Embryonic facial prominence (tissue), 1 donor: Measurements from ENCODE around the gene PALLD.

Experiments used
- DNase-seq: peaks from one replicate; pipeline ENCODE4 v3.0.0-alpha.2; 2016; ENCODE audit errors: extremely low spot score

The PALLD gene

DNA sequence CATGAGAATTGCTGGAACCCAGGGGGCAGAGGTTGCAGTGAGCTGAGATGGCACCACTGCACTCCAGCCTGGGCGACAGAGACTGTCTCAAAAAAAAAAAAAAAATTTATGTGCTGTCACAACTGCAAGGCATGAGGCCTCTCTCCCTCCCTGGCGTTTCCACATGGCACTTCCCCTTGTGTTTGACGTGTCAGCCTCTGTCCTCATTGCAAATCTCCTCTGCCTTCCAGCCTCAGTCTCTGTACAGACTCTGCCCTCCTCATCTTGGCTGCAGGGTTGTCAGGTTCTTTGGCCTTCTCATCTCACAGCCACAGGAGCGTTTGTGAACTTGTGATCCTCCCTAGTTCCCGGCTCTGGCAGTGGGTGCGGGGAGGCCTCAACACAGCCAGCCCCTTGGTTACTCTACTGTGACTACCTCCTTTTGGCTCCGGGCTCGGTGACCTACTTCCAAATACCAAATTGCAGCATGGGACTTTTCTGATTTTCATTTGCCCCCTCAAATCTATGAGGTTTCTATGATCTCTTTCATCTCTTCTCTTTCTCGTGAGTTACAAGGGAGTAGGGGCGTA is 263.2 kb downstream of the PALLD start:
- DNase-seq, result no peak

DNA sequence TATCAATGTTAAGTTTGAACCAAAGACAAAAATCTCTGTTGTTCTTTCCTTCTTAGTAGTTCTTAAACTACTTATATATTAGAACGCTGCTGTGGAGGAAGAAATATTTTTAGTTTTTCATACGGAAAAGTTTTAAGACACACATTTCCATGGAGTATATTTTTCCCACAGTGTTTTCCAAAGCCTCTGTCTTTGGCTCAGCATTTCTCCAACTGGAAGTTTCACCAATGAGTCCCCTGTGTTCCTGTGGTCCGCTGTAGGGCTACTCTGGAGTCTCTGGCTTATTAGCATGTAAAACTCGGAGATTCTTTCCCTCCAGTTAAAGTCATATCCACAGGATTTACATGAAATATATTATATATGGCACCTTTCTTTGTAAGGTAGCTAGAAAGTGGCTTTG is 264.2 kb downstream of the PALLD start:
- no peak for DNase-seq

DNA sequence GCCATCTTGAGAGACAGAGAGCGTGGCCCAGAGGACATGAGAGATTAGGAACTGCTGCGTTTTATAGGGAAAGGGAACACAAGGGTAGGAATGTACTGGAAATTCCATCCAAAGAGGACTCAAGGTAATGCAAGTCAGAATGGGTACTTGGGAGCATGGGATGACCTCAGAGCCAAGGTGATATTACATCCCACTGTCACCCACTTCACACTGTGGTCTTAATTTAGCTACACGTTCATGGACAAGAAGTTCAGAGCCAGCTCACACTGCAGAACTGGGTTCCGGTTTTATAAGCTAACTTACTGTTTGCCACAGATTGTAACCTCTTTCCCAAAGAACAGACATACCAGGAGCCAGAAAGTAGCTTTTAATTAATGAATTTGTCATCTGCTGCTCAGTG is 268.5 kb downstream of the PALLD start:
- no peak for DNase-seq

DNA sequence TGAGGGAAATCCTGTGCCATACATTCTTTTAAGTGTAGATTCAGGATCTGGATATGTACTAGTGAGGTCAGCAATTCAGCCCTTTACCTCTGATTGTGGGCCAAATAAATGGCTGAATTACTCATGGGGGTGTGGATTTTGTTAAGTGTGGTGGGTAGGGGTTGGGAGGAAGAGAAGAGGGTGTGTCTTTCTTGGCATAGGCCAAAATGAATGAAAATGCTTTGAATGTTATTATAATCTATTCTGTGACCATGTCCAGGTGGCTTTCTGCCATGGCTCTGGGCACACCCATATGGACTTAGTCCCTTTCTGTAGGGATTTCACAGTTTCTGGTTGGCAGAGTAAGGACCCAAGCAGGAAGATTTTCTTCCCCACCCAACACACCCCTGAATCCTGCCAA is 268.9 kb downstream of the PALLD start:
- DNase-seq, result no peak

DNA sequence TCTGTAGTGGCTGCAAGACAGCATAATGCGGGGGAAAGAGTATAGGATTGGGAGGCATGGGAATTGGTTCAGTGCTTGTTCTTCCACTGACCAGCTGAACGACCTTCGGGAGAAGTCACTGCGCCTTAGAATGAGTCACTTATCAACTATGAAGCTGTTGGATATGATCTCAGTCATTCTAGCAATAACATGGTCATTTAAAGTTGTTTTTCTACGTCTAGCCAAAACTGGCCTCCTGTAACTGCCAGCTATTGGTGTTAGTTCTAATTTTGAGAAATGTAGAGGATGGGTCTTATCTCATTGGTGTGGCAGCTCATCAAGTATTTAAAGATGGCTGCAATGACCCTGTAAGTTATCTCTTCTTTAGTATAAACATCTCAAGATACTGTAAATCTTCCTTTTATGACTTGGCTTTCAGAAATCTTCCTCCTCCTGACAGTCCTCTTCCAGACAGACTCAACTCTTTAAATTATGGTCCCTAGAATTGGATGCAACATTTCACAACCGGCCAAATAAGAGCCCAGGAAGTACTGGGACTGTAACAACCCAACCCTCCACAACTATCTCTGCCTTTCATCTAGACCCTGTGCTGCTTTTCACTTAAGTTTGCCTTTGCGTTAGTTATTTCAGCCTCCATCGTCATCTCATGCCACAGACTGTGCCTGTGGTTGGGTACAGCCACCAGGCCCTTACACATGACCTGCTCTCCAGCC is 269.9 kb downstream of the PALLD start:
- no peak for DNase-seq

DNA sequence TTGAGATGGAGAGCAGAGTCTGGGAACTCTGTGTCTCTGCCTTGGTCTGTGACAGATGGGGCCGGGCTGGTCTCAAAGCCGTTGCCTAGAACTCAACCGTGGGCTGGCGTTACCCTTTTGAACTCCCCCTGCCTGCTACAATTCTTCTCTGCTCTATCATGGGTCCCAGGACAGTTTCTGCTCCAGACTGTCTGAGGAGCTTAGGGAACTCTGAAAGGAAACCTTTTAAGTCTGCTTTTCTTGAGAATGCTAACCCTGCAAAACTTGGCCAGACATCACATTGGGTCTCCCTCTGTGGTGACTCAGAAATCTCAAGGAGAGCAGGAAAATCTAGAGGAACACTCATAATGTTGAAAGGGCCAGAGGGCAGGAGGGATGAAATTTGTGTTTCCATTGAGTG is 272.6 kb downstream of the PALLD start:
- no peak for DNase-seq

DNA sequence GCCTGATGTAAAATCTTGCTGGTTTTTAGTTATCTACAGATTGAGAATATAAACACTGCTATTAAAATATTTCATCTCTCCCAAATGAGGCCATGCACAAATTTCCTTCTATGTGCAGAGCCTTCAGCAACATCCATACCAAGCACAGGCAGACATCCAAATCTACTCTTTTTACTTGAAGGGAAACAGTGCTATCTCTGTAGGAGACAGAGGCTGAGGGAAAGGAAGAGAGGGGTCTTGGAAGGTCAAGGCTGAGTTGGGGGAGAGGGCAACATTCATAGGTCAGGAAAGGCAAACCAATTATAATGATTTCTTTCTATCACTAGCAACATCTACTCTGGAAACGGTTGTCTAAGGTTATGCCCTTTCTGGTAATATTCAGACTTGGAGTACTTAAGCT is 273.0 kb downstream of the PALLD start:
- no peak for DNase-seq

DNA sequence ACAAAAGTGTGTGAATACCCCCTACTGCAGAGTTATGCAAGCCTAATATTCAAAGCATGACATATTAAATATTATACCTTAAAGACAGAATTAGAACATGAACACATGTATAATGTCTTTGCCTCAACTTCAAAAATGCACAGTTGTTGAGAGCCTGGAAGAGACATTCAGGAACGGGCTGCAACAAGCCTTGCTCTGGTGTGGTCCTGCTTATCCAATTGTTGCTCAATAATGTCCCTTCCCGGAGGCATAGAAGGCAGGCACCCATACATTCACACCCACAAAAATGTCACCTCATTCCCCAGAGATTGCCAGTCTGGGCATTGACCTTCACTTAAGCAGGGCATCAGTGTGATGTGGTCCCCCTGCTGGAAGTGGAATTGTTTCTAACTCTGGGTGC is 274.4 kb downstream of the PALLD start:
- no peak for DNase-seq

DNA sequence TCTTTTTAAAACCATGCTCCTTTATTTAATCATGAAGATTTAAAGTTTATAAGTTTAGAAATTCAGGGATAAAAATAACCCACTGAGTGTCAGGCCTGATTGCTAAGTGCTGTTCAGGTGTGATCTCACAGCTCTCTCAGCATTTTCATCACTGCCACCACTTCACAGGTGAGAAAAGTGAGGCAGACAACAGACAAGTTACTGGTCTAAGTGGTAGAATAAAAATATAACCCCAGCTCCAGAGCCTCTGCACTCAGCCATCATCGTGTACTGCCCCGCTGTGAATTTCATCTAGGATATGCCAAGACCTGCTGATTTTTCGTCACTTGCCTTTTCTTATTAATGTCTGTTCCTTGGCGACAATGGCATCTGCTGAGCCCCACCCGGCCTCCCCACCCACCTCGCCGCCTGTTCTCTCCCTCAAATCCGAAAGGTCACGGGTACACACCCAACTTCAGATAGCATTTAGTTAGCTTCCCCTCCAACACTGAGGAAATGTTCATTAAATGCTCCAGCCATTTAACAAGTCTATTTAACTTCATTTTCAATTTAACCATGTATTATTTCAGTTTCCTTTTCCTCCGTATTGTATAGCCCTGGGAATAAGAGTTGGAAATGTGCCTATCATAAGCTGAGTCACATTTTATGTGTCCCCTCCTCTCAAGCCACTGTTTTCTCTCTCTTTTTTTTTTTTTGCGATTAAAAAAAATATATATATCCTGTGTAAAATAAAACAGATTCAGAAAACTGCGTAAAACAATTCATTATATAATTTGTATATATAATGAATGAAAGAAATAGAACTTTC is 276.7 kb downstream of the PALLD start:
- DNase-seq, result no peak

DNA sequence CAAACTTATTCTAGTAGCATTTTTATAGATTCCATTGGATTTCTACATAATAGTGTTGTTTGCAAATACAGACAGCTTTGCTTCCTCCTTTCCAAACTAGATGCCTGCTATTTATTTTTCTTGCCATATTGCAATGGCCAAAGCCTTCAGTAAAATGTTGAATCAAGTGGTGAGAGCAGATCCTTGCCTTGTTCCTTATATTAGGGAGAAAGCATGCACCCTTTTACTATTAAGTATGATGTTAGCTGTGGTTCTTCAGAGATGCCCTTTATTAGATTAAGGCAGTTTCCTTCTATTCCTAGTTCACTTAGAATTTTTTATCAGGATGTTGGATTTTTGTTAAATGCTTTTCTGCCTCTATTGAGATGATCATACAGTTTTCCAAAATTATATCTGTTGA is 279.5 kb downstream of the PALLD start:
- no peak for DNase-seq

DNA sequence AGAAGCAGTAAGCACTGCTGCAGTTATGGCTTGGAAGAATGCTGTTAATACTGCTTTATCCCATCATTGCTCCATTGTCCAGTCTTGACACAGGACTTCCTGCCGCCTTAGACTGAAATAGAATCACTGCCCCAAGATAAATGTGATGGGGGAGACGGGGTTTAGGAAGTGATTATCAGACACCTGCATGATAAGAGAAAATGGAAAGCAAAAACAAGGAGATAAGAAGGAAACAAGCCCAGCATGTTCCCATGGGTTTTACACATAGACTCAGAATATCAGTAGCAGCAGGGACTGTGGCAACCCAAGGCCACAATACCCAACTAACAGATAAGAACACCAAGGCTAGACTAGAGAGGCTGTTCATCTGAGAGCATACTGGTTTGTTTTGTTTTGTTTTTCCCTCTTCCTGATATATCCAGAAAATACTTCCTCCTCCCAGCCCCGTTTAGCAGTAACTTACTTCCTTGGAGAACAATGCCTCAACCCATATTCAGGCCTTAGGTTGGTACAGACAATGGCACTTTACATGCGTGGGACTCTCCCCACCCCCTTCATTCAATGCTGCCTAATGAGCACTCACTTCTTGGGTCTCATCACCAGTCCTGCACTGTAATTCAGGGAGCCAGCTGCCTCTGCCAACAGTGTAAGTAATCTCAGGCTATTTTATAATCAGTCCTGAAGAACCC is 280.6 kb downstream of the PALLD start:
- DNase-seq, result no peak

DNA sequence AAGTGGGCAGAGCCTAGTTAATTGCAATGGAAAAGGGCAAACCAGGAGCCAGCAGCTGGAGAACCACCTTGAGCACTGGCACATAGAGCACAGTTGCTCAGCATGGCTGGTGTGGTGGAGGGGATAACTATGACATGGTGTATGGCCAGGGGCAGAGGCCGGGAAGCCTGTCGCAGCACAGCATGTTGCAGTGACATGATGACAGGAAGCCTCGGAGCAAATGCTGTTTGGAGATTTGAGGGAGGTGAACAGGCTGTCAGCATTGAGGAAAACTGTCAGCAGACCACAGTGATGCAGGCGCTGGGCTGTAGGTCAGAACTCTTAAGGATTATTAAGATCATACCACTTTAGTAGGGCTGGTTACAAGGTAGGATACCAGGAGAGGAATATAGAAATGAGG is 284.5 kb downstream of the PALLD start:
- DNase-seq, result no peak

DNA sequence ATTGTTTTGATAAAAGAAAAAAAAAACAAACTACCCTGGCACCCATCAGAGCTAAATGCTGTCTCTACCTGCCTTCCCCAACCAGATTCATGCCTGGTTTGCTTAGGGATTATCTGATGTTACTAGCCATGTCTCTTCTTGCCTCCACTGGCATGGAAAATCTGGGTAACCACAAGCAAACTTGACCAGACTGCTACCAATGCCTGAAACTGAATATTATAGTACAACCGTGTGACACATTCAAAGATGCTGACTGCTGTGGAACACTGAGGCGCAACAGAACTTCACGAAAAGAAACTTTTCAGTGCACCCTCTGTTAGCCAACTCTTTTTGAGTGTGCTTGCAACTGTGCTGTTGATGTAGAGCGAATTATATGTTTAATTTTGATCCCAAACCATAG is 285.1 kb downstream of the PALLD start:
- DNase-seq, result no peak

DNA sequence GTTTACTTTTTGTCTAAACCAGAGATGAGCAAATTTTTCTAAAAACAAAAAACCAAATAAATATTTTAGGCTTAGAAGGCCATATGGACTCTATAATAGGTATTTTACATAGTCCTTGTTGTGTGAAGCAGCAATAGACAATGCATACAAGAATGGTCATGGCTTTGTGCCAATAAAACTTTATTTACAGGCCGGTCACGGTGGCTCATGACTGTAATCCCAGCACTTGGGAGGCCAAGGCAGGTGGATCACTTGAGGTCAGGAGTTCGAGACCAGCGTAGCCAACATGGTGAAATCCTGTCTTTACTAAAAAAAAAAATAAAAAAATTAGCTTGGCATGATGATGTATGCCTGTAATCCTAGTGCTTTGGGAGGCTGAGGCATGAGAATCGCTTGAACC is 285.6 kb downstream of the PALLD start:
- DNase-seq, result no peak

DNA sequence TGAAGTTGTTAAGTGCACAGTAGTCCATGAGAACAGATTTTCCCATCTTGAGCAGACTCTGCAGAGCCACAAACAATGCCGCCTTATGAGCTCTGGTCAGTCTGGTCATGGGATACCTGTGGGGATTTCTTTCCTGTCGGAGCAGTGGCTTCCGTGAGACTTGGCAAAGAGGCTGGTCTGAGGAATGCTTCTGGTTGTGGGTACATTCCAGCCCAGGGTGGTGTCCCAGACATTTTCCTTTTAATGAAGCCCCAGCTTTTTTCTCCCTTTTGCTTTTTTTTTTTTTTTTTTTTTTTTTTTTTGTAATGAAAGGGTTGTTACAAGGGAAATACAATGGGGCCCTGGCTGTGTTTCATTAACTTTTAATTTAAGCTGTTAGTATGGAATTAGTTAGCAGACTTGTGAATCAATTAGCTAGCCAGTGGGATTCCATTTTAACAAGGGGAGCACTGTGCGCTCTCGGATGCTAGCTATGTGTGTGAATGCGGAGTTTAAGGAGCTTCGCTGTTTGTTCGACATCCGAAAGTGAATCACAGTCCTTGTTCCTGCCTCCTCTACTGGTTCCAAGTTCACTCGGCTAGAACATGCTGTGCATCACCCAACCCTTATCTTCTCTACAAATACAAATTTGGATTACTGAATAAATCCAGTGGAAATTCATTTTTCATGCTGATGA is 288.1 kb downstream of the PALLD start:
- DNase-seq, result no peak

DNA sequence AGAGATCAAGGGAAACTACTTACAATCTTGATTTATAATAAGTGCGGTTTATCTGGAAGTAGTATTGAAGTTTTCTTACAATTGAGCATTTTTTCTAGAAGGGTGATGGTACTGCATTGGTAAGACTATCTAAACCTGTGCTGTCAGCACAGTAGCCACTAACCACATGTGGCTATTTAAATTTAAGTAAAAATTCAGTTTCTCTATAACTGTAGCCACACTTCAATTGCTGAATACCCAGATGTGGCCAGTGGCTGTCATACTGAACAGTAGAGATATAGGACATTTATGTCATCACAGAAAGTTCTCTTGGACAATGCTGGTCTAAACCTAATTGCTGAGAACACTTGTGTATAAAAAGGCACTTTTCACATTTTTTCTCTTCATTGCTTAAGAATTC is 290.5 kb downstream of the PALLD start:
- no peak for DNase-seq

DNA sequence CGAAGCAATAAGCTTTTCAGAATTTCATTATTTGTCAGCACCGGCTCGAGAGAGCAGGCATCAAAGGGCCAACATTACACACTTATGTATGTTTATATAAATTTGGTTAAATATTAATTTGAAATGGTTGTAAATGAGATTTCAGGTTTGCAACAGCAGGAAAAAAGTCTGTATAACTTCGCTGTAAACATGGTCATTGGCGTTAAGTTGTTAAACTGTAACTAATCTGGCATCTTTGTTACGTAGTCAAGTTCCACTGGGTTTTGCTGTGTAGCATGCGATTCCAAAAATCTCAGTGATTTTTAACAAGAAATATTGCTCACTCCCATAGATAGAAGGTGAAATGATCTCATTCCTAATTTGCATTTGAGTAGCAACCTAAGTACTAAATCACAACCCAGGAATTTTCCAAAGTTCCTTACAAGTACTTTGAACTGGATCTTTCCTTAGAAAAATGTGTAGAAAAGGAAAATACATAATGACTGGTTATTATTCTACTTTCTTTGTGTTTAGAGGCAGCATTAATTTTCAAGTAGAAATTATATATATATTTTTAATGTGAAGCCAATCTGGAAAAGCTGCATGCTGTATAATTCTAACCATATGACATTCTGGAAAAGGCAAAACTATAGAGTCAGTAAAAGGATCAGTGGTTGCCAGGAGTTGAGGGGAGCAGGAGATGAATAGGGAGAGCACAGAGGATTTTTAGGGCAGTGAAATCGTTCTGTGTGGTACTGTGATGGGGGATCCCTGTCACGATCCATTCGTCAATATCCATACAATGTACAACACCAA is 291.1 kb downstream of the PALLD start:
- peak; percentile 42 for DNase-seq

DNA sequence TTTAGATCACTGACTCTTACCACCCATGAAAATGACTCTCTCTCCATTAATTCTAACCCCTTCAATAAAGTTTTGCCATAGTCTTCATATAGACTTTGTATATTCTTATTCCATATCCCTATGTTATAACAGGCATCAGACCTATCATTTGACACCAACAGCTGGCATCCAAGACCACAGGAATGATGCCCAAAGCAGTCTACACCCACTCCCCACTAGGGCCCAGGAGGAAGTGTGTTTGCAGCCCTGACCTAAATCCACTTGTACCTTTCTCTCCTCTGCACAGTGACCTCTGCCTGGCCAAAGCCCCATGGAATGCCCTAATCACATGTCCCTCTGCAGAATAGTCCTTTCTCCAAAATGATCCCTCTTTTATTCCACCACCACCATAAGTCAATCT is 294.0 kb downstream of the PALLD start:
- no peak for DNase-seq

DNA sequence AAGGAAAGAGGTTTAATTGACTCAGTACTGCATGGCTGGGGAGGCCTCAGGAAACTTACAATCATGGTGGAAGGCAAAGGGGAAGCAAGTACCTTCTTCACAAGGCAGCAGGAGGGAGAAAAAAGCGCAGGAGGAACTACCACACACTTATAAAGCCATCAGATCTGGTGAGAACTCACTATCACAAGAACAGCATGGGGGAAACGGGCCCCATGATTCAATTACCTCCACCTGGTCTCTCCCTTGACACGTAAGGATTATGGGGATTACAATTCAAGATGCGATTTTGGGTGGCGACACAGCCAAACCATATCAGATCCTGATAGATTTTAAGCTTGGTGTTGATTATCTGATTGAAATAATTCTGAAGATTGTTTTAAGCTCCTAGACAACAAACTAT is 294.5 kb downstream of the PALLD start:
- DNase-seq, result no peak

DNA sequence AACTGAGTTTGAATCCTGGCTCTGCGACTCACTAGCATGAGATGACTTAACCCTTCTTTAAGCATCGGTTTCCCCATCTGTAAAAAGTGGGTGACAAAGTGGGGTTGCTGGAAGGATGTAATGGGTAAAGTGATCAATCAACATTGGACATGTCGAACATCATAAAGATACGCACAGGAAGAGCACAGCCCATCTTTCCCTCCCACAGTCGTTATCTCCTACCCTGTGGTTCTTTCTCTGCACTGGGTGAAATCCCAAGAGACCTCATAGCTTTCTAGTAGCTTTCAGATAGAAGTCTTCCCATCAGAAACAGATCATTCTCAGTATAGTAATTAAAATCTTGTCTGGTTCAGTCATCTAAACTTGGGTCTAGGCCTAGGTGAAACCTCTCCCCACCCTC is 296.7 kb downstream of the PALLD start:
- DNase-seq, result no peak

DNA sequence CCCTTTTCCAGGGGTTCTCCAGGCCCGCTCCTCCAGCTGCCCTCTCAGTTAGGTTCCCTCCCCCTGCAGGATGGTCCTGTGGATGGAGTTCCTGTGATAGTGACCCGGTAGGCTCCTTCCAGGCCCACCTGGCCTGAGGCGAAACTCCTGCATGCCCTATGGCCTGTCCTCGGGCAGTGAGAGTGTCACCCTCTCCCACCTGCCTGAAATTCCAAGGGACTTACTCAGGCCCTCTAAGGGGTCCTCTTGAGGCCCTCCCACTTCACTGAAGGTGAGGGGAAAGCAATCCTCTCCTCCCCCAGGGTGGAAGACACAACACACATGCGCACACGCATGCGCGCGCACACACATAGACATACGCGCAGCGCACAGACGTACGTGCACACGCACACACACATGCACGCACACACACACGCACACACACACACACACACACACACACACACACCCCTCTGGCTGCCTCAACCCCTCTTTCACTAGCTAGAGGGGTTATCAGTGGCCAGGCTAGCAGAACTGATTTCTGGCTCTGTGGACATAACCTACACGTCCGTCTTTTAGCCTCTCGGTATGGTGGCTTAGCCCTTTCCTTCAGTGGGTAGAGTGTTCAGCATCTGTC is 297.3 kb downstream of the PALLD start:
- DNase-seq, result no peak
